ENCODE measurements around the gene UGT1A9.

Gene UGT1A9

GRCh38 chr2:233801357-233802131 is 129.8 kb downstream of the UGT1A9 start:
- DNase-seq: no peak

- no peak for DNase-seq
Measured at GRCh38 chr2:233802132-233802815, 130.6 kb downstream of the UGT1A9 start.

GRCh38 chr2:233803292-233803911 is 131.7 kb downstream of the UGT1A9 start:
- DNase-seq: no peak

- DNase-seq: no peak
Measured at GRCh38 chr2:233803994-233804393, 132.3 kb downstream of the UGT1A9 start.

GRCh38 chr2:233807215-233807865 is 135.6 kb downstream of the UGT1A9 start:
- no peak for DNase-seq

- no peak for DNase-seq
Measured at GRCh38 chr2:233807966-233808935, 136.6 kb downstream of the UGT1A9 start.

- DNase-seq: no peak
Measured at GRCh38 chr2:233810385-233810784, 138.7 kb downstream of the UGT1A9 start.

GRCh38 chr2:233811087-233811486 is 139.4 kb downstream of the UGT1A9 start:
- DNase-seq: no peak

- DNase-seq: no peak
Measured at GRCh38 chr2:233811732-233812131, 140.0 kb downstream of the UGT1A9 start.

GRCh38 chr2:233813236-233814055 is 141.7 kb downstream of the UGT1A9 start:
- no peak for DNase-seq

- no peak for DNase-seq
Measured at GRCh38 chr2:233814056-233814835, 142.5 kb downstream of the UGT1A9 start.

GRCh38 chr2:233815861-233816260 is 144.2 kb downstream of the UGT1A9 start:
- no peak for DNase-seq

GRCh38 chr2:233816334-233816733 is 144.6 kb downstream of the UGT1A9 start:
- DNase-seq: no peak

GRCh38 chr2:233816771-233817170 is 145.1 kb downstream of the UGT1A9 start:
- no peak for DNase-seq

GRCh38 chr2:233817361-233817911 is 145.7 kb downstream of the UGT1A9 start:
- DNase-seq: no peak

- no peak for DNase-seq
Measured at GRCh38 chr2:233817995-233818638, 146.4 kb downstream of the UGT1A9 start.

- no peak for DNase-seq
Measured at GRCh38 chr2:233818639-233819621, 147.2 kb downstream of the UGT1A9 start.
